Glutamatergic neuron (in vitro differentiated cells): Measurements from ENCODE around the gene GGA1. TPM values are rescaled to one million over a fixed set of nuclear protein-coding genes. Genes with fewer than 3 reads are reported as not detected.

Experiments
- DNase-seq: peaks from one replicate; pipeline ENCODE4 v3.0.0; 2022
- H3K27ac Mint-ChIP-seq: one replicate; pipeline ENCODE4 v1.8.0; 2020; ENCODE audit warnings: mild to moderate bottlenecking, mixed read lengths, inconsistent platforms; ENCODE audit not compliant: unreplicated experiment
- H3K27me3 Mint-ChIP-seq: one replicate; pipeline ENCODE4 v1.8.0; 2020; ENCODE audit warnings: mild to moderate bottlenecking, moderate library complexity, mixed read lengths, inconsistent platforms; ENCODE audit not compliant: unreplicated experiment
- H3K36me3 Mint-ChIP-seq: one replicate; pipeline ENCODE4 v1.8.0; 2020; ENCODE audit warnings: mild to moderate bottlenecking, mixed read lengths, inconsistent platforms; ENCODE audit not compliant: unreplicated experiment
- H3K4me1 Mint-ChIP-seq: one replicate; pipeline ENCODE4 v1.8.0; 2020; ENCODE audit warnings: mild to moderate bottlenecking, low read depth, mixed read lengths, inconsistent platforms; ENCODE audit not compliant: unreplicated experiment
- H3K4me3 Mint-ChIP-seq: one replicate; pipeline ENCODE4 v1.8.0; 2020; ENCODE audit warnings: mild to moderate bottlenecking, mixed read lengths, inconsistent platforms; ENCODE audit not compliant: unreplicated experiment
- H3K9me3 Mint-ChIP-seq: one replicate; pipeline ENCODE4 v1.8.0; 2020; ENCODE audit warnings: mild to moderate bottlenecking, moderate library complexity, mixed read lengths, inconsistent platforms; ENCODE audit not compliant: unreplicated experiment
- total RNA-seq: library from RNA; stranded (reverse); fragmentation: NEBNext Ultra II Directional; extraction: Animal tissue kit (Norgen Biotek cat#: 25700); gene quantifications from one replicate; pipeline ENCODE4 v1.2.1, GENCODE V29; 2021; ENCODE audit not compliant: unreplicated experiment
- TF ChIP-seq, protein P1 (sequence below): fragments of 200-600 bp; sonication (generic); IDR thresholded peaks from one replicate; pipeline ENCODE4 v1.5.0; 2021; ENCODE audit not compliant: partially characterized antibody, unreplicated experiment

The GGA1 gene
- total RNA-seq, 1 donor from 2014 or later = 104 TPM

GRCh38 chr22:37561212-37562048, 47.2 kb upstream of the GGA1 start:
- TF ChIP-seq, protein P1, sequence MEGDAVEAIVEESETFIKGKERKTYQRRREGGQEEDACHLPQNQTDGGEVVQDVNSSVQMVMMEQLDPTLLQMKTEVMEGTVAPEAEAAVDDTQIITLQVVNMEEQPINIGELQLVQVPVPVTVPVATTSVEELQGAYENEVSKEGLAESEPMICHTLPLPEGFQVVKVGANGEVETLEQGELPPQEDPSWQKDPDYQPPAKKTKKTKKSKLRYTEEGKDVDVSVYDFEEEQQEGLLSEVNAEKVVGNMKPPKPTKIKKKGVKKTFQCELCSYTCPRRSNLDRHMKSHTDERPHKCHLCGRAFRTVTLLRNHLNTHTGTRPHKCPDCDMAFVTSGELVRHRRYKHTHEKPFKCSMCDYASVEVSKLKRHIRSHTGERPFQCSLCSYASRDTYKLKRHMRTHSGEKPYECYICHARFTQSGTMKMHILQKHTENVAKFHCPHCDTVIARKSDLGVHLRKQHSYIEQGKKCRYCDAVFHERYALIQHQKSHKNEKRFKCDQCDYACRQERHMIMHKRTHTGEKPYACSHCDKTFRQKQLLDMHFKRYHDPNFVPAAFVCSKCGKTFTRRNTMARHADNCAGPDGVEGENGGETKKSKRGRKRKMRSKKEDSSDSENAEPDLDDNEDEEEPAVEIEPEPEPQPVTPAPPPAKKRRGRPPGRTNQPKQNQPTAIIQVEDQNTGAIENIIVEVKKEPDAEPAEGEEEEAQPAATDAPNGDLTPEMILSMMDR = peak; percentile 92
- H3K9me3 Mint-ChIP-seq = peaks cover 7% of the 10 kb centered on the region
- H3K36me3 Mint-ChIP-seq = no peaks in the 10 kb centered on the region
- peak overlapping the region; percentile 80 for H3K4me3 Mint-ChIP-seq
- peaks cover 2% of the 10 kb centered on the region for H3K4me1 Mint-ChIP-seq
- peak overlapping the region; percentile 38 for H3K27ac Mint-ChIP-seq
- H3K27me3 Mint-ChIP-seq = peaks cover 8% of the 10 kb centered on the region
- DNase-seq = peak; percentile 91

DNA sequence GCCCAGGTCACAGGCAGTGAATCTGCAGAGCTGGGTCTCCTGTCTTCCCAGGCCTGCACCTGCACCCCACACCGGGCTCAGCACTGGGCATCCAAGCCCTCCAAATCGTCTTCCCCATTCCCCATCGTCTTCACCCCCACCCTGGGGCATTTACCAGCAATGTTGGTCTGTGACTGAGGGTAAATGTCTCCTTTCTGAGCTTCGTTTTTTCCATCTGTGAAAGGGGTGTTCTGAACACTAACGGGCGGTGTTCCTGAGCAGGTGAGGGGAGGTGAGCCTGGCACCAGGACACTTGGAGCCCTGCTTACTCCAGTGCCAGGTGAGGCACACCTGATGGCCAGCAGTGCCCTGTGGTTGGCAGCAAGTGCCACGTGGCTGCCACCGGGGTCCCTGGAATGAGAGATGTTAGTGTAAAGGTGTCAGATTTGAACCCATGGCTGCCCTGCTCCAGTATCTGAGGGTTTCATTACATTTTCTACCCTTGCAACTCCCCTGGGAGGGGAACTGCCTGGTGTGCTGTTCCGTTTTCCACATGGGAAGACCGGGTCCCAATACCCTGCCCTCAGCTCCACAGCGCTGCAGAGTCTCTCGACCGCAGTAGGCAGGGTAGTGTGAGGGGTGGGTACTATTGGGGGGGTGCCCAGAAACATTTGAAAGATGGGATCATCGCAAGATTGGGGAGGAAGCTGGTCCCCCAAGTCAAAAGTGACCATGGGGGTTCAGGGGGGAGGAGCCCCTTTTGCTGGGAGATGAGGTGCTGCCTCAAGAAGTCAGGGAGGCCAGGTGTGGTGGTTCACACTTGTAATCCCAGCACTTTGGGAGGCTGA, 46.4 kb upstream of the GGA1 start:
- Mint-ChIP-seq H3K36me3 (no peaks in the 10 kb centered on the region), H3K27ac (peak overlapping the region; percentile 38), H3K27me3 (peaks cover 7% of the 10 kb centered on the region), H3K4me3 (peak overlapping the region; percentile 80), H3K4me1 (peaks cover 2% of the 10 kb centered on the region), H3K9me3 (peaks cover 7% of the 10 kb centered on the region)
- TF ChIP-seq, protein P1 = no peak
- no peak for DNase-seq

DNA sequence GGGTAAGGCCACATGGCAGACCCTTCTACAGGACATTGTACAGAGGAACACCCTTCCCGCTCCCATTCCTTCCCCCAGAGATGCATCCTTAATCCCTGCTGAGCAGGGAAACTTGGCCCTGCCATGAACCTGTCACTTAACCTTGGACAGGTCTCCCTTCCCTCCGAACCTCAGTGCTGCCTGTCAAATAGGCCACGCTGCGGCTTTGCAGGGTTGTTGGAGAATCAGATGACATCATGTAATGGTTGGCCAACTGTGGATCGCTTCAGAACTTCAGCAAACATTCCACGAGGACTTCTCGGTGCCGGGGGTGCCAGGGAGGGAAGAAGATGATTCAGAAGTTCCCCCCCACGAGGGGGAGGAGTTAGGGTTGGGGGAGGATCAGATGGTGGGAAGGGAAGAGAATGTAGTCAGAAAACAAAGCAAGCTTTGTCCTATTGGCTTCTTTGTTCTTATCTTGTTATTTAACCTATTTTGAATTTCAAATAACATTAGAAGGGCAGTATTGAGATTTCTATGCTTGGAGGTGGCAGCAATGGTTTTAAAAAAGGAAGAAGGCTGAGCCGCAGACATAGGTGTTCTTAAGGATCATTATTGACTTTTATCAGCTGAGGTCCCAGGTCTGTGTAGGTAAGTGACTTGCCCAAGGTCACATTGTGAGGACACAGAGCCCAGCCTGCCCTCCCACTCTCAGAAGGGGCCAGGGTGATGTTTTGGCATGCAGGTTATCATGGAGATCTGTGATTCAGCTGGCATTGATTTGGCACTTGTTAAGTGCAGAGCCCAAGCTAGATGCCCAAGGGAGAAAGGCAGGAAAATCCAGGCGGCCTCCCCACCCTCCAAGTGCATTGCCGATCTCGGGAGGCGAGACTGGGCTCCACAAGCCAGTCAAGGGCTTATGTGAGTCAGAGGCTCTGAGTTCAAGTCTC, 45.2 kb upstream of the GGA1 start:
- Mint-ChIP-seq H3K36me3 (no peaks in the 10 kb centered on the region), H3K4me3 (no peak overlapping the region)
- DNase-seq = no peak

GRCh38 chr22:37564111-37564711, 44.4 kb upstream of the GGA1 start:
- Mint-ChIP-seq H3K4me1 (peaks cover 2% of the 10 kb centered on the region), H3K27me3 (peaks cover 9% of the 10 kb centered on the region), H3K9me3 (peaks cover 5% of the 10 kb centered on the region), H3K36me3 (no peaks in the 10 kb centered on the region), H3K4me3 (no peak overlapping the region), H3K27ac (no peak overlapping the region)
- no peak for DNase-seq
- TF ChIP-seq, protein P1 = no peak

More for the DNA sequence above, 45.2 kb upstream of the GGA1 start:
- Mint-ChIP-seq H3K4me1 (peaks cover 2% of the 10 kb centered on the region), H3K27me3 (peaks cover 9% of the 10 kb centered on the region), H3K27ac (no peak overlapping the region), H3K9me3 (peaks cover 7% of the 10 kb centered on the region)
- TF ChIP-seq, protein P1 = no peak
